HS-27A (cell line): ENCODE results near the gene TBCCD1.
"Not testable (repeated sequence)": the region's sequence is repeated elsewhere in the genome, so short reads cannot be mapped to it uniquely, and the experiment has no call there.

ENCODE experiments used
- DNase-seq: peaks from one replicate; pipeline ENCODE4 v3.0.0-alpha.2; 2012; ENCODE audit warnings: low read depth, missing footprints

The TBCCD1 gene

GRCh38 chr3:186519021-186519658 is 48.0 kb downstream of the TBCCD1 start:
- no peak for DNase-seq

- DNase-seq, result no peak
Observed at GRCh38 chr3:186517218-186517617, 49.9 kb downstream of the TBCCD1 start.

- no peak for DNase-seq
Observed at GRCh38 chr3:186516646-186517045, 50.5 kb downstream of the TBCCD1 start.

GRCh38 chr3:186515125-186515524 is 52.0 kb downstream of the TBCCD1 start:
- no peak for DNase-seq

GRCh38 chr3:186514296-186515002 is 52.7 kb downstream of the TBCCD1 start:
- no peak for DNase-seq

GRCh38 chr3:186513386-186513785 is 53.8 kb downstream of the TBCCD1 start:
- no peak for DNase-seq

GRCh38 chr3:186512570-186513302 is 54.4 kb downstream of the TBCCD1 start:
- DNase-seq, result no peak

GRCh38 chr3:186511702-186512101 is 55.4 kb downstream of the TBCCD1 start:
- DNase-seq, result no peak

- no peak for DNase-seq
Observed at GRCh38 chr3:186511245-186511644, 55.9 kb downstream of the TBCCD1 start.

GRCh38 chr3:186510374-186511079 is 56.6 kb downstream of the TBCCD1 start:
- no peak for DNase-seq

GRCh38 chr3:186509423-186509822 is 57.7 kb downstream of the TBCCD1 start:
- no peak for DNase-seq

GRCh38 chr3:186506857-186507256 is 60.3 kb downstream of the TBCCD1 start:
- DNase-seq, result no peak

GRCh38 chr3:186506191-186506739 is 60.9 kb downstream of the TBCCD1 start:
- no peak for DNase-seq

GRCh38 chr3:186502966-186503712 is 64.0 kb downstream of the TBCCD1 start:
- DNase-seq, result no peak

GRCh38 chr3:186502138-186502948 is 64.8 kb downstream of the TBCCD1 start:
- no peak for DNase-seq

- DNase-seq, result not testable (repeated sequence)
Observed at GRCh38 chr3:186499949-186500348, 67.2 kb downstream of the TBCCD1 start.

- not testable (repeated sequence) for DNase-seq
Observed at GRCh38 chr3:186498022-186498421, 69.1 kb downstream of the TBCCD1 start.

- no peak for DNase-seq
Observed at GRCh38 chr3:186497608-186498007, 69.5 kb downstream of the TBCCD1 start.

GRCh38 chr3:186496635-186497034 is 70.5 kb downstream of the TBCCD1 start:
- DNase-seq, result no peak
